Left ventricle myocardium inferior (tissue), 1 donor: Measurements from ENCODE around the gene PPP6R2. TPM values are rescaled to one million over a fixed set of nuclear protein-coding genes. Genes with fewer than 3 reads are reported as not detected.
"Not testable (repeated sequence)": the region's sequence is repeated elsewhere in the genome, so short reads cannot be mapped to it uniquely, and the experiment has no call there.

Experiments
- DNase-seq: peaks from one replicate; pipeline ENCODE4 v3.0.0-alpha.2; 2020
- H3K27ac ChIP-seq: fragments of 200-600 bp; replicated peaks from 2 replicates; pipeline ENCODE4 v1.8.0; 2021
- H3K27me3 ChIP-seq: fragments of 200-600 bp; 2 replicates; pipeline ENCODE4 v1.8.0; 2021; ENCODE audit warnings: low read depth
- H3K36me3 ChIP-seq: fragments of 200-600 bp; 2 replicates; pipeline ENCODE4 v1.8.0; 2021
- H3K4me1 ChIP-seq: fragments of 200-600 bp; 2 replicates; pipeline ENCODE4 v1.8.0; 2021
- H3K4me3 ChIP-seq: fragments of 200-600 bp; 2 replicates; pipeline ENCODE4 v1.8.0; 2021; ENCODE audit warnings: mild to moderate bottlenecking, moderate library complexity
- H3K9me3 ChIP-seq: fragments of 200-600 bp; replicated peaks from 2 replicates; pipeline ENCODE4 v1.8.0; 2021
- intact Hi-C: fragments of 100-400 bp; cut with micrococcal nuclease; formaldehyde crosslinking; loops from one replicate; pipeline ENCODE4 v1.11.0; 2022
- total RNA-seq: library from RNA; stranded (reverse); fragmentation: NEBNext Ultra II Directional; extraction: Animal tissue kit (Norgen Biotek cat#: 25700); gene quantifications from one replicate; pipeline ENCODE4 v1.2.1, GENCODE V29; 2021
- TF ChIP-seq, protein P1 (sequence below): fragments of 200-600 bp; IDR thresholded peaks from 2 replicates; pipeline ENCODE4 v1.8.0; 2021; ENCODE audit warnings: antibody characterized with exemption, mild to moderate bottlenecking, borderline replicate concordance
- donor health status: DM: no; HTN: yes; CAD: no; lungs with severe emphysema.

PPP6R2 gene
- total RNA-seq, 1 donor from 2014 or later: 38.6 TPM

DNA sequence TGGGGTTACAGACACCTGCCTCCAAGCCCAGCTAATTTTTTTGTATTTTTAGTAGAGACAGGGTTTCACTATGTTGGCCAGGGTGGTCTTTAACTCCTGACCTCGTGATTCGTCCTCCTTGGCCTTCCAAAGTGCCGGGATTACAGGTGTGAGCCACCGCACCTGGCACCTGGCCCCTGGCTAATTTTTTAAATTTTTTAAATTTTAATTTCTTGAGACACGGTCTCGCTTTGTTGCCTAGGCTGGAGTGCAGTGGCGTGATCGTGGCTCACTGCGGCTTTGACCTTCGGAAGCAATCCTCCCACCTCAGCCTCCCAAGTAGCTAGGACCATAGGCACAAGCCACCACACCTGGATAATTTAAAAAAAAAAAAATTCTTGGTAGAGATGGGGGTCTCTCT, 14.6 kb downstream of the PPP6R2 start:
- no peak overlapping the region for H3K27ac ChIP-seq
- no peaks in the 10 kb centered on the region for H3K9me3 ChIP-seq
- no peaks in the 10 kb centered on the region for H3K27me3 ChIP-seq
- no peak for DNase-seq
- intact Hi-C loops: no loop called here
- TF ChIP-seq, protein P1, sequence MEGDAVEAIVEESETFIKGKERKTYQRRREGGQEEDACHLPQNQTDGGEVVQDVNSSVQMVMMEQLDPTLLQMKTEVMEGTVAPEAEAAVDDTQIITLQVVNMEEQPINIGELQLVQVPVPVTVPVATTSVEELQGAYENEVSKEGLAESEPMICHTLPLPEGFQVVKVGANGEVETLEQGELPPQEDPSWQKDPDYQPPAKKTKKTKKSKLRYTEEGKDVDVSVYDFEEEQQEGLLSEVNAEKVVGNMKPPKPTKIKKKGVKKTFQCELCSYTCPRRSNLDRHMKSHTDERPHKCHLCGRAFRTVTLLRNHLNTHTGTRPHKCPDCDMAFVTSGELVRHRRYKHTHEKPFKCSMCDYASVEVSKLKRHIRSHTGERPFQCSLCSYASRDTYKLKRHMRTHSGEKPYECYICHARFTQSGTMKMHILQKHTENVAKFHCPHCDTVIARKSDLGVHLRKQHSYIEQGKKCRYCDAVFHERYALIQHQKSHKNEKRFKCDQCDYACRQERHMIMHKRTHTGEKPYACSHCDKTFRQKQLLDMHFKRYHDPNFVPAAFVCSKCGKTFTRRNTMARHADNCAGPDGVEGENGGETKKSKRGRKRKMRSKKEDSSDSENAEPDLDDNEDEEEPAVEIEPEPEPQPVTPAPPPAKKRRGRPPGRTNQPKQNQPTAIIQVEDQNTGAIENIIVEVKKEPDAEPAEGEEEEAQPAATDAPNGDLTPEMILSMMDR: no peak
- H3K36me3 ChIP-seq: peaks cover 7% of the 10 kb centered on the region
- H3K4me1 ChIP-seq: peaks cover 17% of the 10 kb centered on the region
- no peak overlapping the region for H3K4me3 ChIP-seq

GRCh38 chr22:50360578-50360977, 17.5 kb downstream of the PPP6R2 start:
- intact Hi-C loops: no loop called here
- TF ChIP-seq, protein P1: no peak
- Histone ChIP-seq H3K27ac (no peak overlapping the region), H3K36me3 (peaks cover 7% of the 10 kb centered on the region), H3K4me3 (no peak overlapping the region), H3K9me3 (no peaks in the 10 kb centered on the region), H3K4me1 (peaks cover 18% of the 10 kb centered on the region), H3K27me3 (no peaks in the 10 kb centered on the region)
- no peak for DNase-seq

DNA sequence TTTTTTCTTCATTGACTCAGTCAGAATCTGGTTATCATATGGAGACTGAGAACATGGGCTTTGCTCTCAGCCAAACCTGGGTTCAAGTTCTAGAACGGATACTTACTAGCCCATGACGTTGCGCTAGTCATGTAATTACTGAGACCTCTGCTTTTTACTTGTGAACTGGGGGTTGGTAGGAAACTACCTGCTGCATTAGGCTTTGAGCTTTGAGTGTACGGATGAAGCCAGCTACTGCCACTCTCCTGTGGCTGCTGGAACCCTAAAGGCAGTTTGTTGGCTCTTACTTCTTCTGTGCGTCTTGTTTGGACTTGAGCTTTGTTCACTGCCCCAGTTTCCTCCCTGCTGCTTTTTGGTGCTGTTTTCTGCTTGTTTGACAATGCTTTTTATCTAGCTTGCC, 18.1 kb downstream of the PPP6R2 start:
- DNase-seq: no peak
- intact Hi-C loops: no loop called here
- Histone ChIP-seq H3K4me1 (peaks cover 25% of the 10 kb centered on the region), H3K36me3 (peaks cover 7% of the 10 kb centered on the region), H3K9me3 (no peaks in the 10 kb centered on the region), H3K27me3 (no peaks in the 10 kb centered on the region), H3K4me3 (no peak overlapping the region), H3K27ac (no peak overlapping the region)
- TF ChIP-seq, protein P1: no peak

DNA sequence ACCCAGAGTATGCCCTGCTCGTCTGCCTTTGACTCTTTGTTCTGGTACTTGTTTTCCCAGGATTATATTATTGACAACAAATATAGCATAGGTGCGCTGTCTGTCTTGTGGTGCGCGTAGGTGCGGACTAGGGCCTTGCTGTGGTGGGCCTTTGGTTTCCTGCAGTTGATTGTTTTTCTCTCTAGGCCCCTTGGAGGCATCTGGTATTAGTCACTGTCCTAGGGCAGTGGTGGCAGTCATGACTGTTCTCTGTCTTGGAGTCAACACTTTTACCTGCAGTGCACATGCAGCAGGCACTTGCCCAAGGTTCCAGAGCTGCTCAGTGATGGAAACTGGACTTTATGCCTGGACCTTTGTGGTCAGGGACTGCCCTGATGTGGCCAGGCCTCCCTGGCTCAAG, 18.6 kb downstream of the PPP6R2 start:
- H3K27me3 ChIP-seq: no peaks in the 10 kb centered on the region
- intact Hi-C loops: no loop called here
- no peak overlapping the region for H3K4me3 ChIP-seq
- H3K4me1 ChIP-seq: peaks cover 29% of the 10 kb centered on the region
- no peaks in the 10 kb centered on the region for H3K9me3 ChIP-seq
- TF ChIP-seq, protein P1: no peak
- DNase-seq: no peak
- H3K27ac ChIP-seq: no peak overlapping the region
- peaks cover 7% of the 10 kb centered on the region for H3K36me3 ChIP-seq

- intact Hi-C loops: no loop called here
These were observed 20.2 kb downstream of the PPP6R2 start for GRCh38 chr22:50363166-50363802.

GRCh38 chr22:50363803-50364194, 20.7 kb downstream of the PPP6R2 start:
- H3K4me1 ChIP-seq: peaks cover 34% of the 10 kb centered on the region
- intact Hi-C loops: not testable (repeated sequence)

More at GRCh38 chr22:50363166-50363802, 20.2 kb downstream of the PPP6R2 start:
- Histone ChIP-seq H3K4me1 (peaks cover 34% of the 10 kb centered on the region), H3K27me3 (no peaks in the 10 kb centered on the region), H3K4me3 (no peak overlapping the region), H3K36me3 (peaks cover 14% of the 10 kb centered on the region), H3K27ac (no peak overlapping the region), H3K9me3 (no peaks in the 10 kb centered on the region)
- TF ChIP-seq, protein P1: no peak
- DNase-seq: no peak

More at GRCh38 chr22:50363803-50364194, 20.7 kb downstream of the PPP6R2 start:
- not testable (repeated sequence) for H3K27ac ChIP-seq, H3K9me3 ChIP-seq, DNase-seq, H3K4me3 ChIP-seq, H3K27me3 ChIP-seq
- peaks cover 19% of the 10 kb centered on the region for H3K36me3 ChIP-seq
